GM23248 (cell line): Measurements from ENCODE around the gene TOP1.

Source experiments
- EZH2 ChIP-seq: fragments of 200-600 bp; sonication (generic); IDR thresholded peaks from 2 replicates; pipeline ENCODE4 v1.6.1; 2018; ENCODE audit warnings: antibody characterized with exemption, mild to moderate bottlenecking; ENCODE audit not compliant: insufficient read depth, poor library complexity, severe bottlenecking
- EZH2phosphoT487 ChIP-seq: fragments of 200-600 bp; sonication (generic); IDR thresholded peaks from 2 replicates; pipeline ENCODE4 v1.6.1; 2018; ENCODE audit warnings: antibody characterized with exemption, moderate library complexity, mild to moderate bottlenecking, low read depth; ENCODE audit not compliant: insufficient read depth

- TF ChIP-seq EZH2 (no peak), EZH2phosphoT487 (no peak)
Observed at GRCh38 chr20:40992349-40993113, 36.1 kb upstream of the TOP1 start.
